K562 (cell line): ENCODE data around the gene ENO3. TPM values are rescaled to one million over a fixed set of nuclear protein-coding genes. Genes with fewer than 3 reads are reported as not detected.

Source experiments
- CREM ChIP-seq: IDR thresholded peaks from 2 replicates; pipeline ENCODE4 v1.6.1; 2014; ENCODE audit warnings: antibody characterized with exemption, low read depth
- NCOA6 ChIP-seq: fragments of 450-650 bp; IDR thresholded peaks from 2 replicates; pipeline ENCODE4 v1.6.1; 2017; ENCODE audit warnings: mild to moderate bottlenecking
- POLR2G ChIP-seq: fragments of 200-400 bp; formaldehyde crosslinking; IDR thresholded peaks from 2 replicates; pipeline ENCODE4 v1.6.1; 2017; ENCODE audit warnings: low read depth, mild to moderate bottlenecking, antibody characterized with exemption, low read length, moderate library complexity
- SPI1 ChIP-seq: IDR thresholded peaks from 2 replicates; pipeline ENCODE4 v1.6.1; 2011; ENCODE audit warnings: low read depth, low read length, control low read depth, borderline replicate concordance
- ZFX ChIP-seq: sonication (generic); formaldehyde crosslinking; IDR thresholded peaks from 2 replicates; pipeline ENCODE4 v1.8.0; 2022; ENCODE audit warnings: mild to moderate bottlenecking, missing genetic modification reagents, moderate library complexity
- ZNF766 ChIP-seq: fragments of 200-800 bp; sonication (Bioruptor generic); conservative IDR thresholded peaks from 2 replicates; pipeline ENCODE4 v1.6.1; 2016; ENCODE audit warnings: missing genetic modification characterization, missing compliant biosample characterization
- polyA plus RNA-seq, 8 experiments: library from polyadenylated mRNA; depleted of rRNA in 4 of 8; stranded (reverse) in 5 of 8; unstranded in 3 of 8; fragments of >200 nt; fragmentation: Nextera tagmentation in 2 of 8; fragmentation: Illumina TruSeq in 1 of 8; extraction: Ambion mirVana in 2 of 8; extraction: Trizol in 1 of 8; gene quantifications; 2 replicates each; pipeline versions ENCODE4 v1.2.1 to v1.2.3, GENCODE V29; 2011 to 2014; ENCODE audit warnings: inconsistent platforms in 1 of 8, missing spikeins in 1 of 8
- total RNA-seq, 7 experiments: library from RNA; depleted of rRNA in 6 of 7; stranded (reverse); fragments of >200 nt in 6 of 7; fragmentation: Illumina TruSeq in 2 of 7; extraction: Trizol in 2 of 7; gene quantifications; 2 replicates each; pipeline versions ENCODE4 v1.2.1 to v1.2.3, GENCODE V29; 2011 to 2021; ENCODE audit warnings: low replicate concordance in 1 of 7
- TF ChIP-seq, protein P1 (sequence below): fragments of 200-800 bp; sonication (Bioruptor generic); IDR thresholded peaks from 2 replicates; pipeline ENCODE4 v1.6.1; 2016; ENCODE audit warnings: missing genetic modification characterization, missing compliant biosample characterization
- TF ChIP-seq, protein P2 (sequence below), 3 experiments: fragments of 200-800 bp in 1 of 3; fragments of 250-450 bp in 1 of 3; fragments of 450-650 bp in 1 of 3; sonication (Bioruptor Pico) in 1 of 3; sonication (Bioruptor generic) in 1 of 3; formaldehyde crosslinking in 1 of 3; IDR thresholded peaks; 2 replicates each; pipeline versions ENCODE4 v1.6.1 to v1.8.0; 2016 to 2022; ENCODE audit warnings: mild to moderate bottlenecking in 2 of 3, missing genetic modification characterization in 2 of 3, missing compliant biosample characterization in 1 of 3, moderate library complexity in 1 of 3
- TF ChIP-seq, protein P3 (sequence below): IDR thresholded peaks from 2 replicates; pipeline ENCODE4 v1.6.1; 2012; ENCODE audit warnings: low read depth, low read length, improper control_type of control experiment, borderline replicate concordance

Gene ENO3
- total and polyA plus RNA-seq, 9 of the 15 experiments (the other 6 are each of a cell fraction or from before 2014, with no cell fraction given): 5.7 to 17.2 (median 9.9) TPM

DNA sequence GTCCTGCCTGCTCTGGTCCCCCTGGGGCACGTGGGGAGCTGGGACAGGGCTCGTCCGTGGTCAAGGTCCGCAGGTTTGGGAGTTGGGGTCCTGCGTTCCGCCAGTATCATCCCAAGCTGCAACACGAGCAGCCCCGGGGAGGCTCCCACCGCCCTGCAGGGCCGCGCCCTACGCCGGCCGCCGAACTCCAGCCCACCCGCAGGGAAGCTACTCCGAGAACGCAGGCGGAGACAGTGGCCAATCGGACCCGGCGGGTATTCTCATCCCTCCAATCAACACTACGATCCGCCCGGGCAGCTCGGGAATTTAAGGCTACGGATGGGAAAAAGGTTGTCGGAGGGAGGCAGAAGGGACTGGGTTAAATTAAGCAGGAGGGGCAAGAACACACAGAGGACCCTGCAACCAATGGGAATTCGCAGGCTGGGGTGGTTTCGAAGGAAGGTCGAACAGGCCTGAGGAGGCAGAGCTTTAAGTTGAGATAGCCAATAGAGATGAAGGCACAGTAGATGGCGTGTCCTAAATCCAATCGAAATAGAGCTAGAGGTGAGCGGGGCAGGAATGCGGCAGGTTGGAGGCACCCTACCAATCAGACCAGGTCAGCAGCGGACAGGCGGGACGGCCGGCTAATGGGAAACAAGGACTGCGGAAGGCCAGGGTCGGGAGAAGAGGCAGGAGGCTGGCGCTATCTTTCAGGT lies 16.1 kb downstream of the ENO3 start (continued):
- TF ChIP-seq, protein P1, sequence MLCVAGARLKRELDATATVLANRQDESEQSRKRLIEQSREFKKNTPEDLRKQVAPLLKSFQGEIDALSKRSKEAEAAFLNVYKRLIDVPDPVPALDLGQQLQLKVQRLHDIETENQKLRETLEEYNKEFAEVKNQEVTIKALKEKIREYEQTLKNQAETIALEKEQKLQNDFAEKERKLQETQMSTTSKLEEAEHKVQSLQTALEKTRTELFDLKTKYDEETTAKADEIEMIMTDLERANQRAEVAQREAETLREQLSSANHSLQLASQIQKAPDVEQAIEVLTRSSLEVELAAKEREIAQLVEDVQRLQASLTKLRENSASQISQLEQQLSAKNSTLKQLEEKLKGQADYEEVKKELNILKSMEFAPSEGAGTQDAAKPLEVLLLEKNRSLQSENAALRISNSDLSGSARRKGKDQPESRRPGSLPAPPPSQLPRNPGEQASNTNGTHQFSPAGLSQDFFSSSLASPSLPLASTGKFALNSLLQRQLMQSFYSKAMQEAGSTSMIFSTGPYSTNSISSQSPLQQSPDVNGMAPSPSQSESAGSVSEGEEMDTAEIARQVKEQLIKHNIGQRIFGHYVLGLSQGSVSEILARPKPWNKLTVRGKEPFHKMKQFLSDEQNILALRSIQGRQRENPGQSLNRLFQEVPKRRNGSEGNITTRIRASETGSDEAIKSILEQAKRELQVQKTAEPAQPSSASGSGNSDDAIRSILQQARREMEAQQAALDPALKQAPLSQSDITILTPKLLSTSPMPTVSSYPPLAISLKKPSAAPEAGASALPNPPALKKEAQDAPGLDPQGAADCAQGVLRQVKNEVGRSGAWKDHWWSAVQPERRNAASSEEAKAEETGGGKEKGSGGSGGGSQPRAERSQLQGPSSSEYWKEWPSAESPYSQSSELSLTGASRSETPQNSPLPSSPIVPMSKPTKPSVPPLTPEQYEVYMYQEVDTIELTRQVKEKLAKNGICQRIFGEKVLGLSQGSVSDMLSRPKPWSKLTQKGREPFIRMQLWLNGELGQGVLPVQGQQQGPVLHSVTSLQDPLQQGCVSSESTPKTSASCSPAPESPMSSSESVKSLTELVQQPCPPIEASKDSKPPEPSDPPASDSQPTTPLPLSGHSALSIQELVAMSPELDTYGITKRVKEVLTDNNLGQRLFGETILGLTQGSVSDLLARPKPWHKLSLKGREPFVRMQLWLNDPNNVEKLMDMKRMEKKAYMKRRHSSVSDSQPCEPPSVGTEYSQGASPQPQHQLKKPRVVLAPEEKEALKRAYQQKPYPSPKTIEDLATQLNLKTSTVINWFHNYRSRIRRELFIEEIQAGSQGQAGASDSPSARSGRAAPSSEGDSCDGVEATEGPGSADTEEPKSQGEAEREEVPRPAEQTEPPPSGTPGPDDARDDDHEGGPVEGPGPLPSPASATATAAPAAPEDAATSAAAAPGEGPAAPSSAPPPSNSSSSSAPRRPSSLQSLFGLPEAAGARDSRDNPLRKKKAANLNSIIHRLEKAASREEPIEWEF (CRISPR knock-in tag): no peak
- TF ChIP-seq, protein P2, sequence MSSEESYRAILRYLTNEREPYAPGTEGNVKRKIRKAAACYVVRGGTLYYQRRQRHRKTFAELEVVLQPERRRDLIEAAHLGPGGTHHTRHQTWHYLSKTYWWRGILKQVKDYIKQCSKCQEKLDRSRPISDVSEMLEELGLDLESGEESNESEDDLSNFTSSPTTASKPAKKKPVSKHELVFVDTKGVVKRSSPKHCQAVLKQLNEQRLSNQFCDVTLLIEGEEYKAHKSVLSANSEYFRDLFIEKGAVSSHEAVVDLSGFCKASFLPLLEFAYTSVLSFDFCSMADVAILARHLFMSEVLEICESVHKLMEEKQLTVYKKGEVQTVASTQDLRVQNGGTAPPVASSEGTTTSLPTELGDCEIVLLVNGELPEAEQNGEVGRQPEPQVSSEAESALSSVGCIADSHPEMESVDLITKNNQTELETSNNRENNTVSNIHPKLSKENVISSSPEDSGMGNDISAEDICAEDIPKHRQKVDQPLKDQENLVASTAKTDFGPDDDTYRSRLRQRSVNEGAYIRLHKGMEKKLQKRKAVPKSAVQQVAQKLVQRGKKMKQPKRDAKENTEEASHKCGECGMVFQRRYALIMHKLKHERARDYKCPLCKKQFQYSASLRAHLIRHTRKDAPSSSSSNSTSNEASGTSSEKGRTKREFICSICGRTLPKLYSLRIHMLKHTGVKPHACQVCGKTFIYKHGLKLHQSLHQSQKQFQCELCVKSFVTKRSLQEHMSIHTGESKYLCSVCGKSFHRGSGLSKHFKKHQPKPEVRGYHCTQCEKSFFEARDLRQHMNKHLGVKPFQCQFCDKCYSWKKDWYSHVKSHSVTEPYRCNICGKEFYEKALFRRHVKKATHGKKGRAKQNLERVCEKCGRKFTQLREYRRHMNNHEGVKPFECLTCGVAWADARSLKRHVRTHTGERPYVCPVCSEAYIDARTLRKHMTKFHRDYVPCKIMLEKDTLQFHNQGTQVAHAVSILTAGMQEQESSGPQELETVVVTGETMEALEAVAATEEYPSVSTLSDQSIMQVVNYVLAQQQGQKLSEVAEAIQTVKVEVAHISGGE (CRISPR knock-in tag; IDR thresholded peaks at IDR 0.05): peak in 2 of 3 experiments; percentile 11 to 64; a peak in 1 of 6 replicates
- TF ChIP-seq ZNF766 (CRISPR knock-in tag) (peak; percentile 44; the same call in 1 of the 2 replicates), NCOA6 (no peak), POLR2G (peak; percentile 82), ZFX (CRISPR knock-in tag) (no peak; the same call in 1 of the 2 replicates), CREM (peak; percentile 65), SPI1 (no peak)
- TF ChIP-seq, protein P3, sequence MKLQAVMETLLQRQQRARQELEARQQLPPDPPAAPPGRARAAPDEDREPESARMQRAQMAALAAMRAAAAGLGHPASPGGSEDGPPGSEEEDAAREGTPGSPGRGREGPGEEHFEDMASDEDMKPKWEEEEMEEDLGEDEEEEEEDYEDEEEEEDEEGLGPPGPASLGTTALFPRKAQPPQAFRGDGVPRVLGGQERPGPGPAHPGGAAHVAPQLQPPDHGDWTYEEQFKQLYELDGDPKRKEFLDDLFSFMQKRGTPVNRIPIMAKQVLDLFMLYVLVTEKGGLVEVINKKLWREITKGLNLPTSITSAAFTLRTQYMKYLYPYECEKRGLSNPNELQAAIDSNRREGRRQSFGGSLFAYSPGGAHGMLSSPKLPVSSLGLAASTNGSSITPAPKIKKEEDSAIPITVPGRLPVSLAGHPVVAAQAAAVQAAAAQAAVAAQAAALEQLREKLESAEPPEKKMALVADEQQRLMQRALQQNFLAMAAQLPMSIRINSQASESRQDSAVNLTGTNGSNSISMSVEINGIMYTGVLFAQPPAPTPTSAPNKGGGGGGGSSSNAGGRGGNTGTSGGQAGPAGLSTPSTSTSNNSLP: peak; percentile 82; the same call in 1 of the 2 replicates
